CD4-positive, alpha-beta T cell treated with Interleukin-12 subunit alpha and Interleukin-12 subunit beta, for 1 hour (primary cell): ENCODE results near the gene GPR3.
"Not testable (repeated sequence)": the region's sequence is repeated elsewhere in the genome, so short reads cannot be mapped to it uniquely, and the experiment has no call there.

Experiments
- DNase-seq: peaks from one replicate; pipeline ENCODE4 v3.0.0-alpha.2; 2020

The GPR3 gene

DNA sequence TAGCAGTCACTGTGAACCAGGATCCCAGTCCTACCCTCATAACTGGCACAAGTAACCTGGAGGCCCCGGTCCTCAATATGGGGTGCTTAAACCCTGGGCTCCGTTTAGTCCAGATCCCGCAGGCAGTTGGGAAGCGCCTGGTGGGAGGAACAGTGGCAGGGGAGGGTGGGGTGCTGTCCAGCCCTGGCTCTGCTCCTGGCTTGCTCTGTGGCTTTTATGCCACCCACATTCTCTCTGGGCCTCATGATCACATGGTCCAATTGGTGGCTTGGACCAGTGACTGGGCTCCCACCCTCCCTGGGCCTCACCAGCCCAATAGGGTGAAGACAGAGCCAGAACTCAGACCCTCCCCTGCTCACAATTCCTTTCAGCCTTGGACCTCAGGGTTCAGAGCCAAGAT is 12.2 kb upstream of the GPR3 start:
- DNase-seq = no peak

DNA sequence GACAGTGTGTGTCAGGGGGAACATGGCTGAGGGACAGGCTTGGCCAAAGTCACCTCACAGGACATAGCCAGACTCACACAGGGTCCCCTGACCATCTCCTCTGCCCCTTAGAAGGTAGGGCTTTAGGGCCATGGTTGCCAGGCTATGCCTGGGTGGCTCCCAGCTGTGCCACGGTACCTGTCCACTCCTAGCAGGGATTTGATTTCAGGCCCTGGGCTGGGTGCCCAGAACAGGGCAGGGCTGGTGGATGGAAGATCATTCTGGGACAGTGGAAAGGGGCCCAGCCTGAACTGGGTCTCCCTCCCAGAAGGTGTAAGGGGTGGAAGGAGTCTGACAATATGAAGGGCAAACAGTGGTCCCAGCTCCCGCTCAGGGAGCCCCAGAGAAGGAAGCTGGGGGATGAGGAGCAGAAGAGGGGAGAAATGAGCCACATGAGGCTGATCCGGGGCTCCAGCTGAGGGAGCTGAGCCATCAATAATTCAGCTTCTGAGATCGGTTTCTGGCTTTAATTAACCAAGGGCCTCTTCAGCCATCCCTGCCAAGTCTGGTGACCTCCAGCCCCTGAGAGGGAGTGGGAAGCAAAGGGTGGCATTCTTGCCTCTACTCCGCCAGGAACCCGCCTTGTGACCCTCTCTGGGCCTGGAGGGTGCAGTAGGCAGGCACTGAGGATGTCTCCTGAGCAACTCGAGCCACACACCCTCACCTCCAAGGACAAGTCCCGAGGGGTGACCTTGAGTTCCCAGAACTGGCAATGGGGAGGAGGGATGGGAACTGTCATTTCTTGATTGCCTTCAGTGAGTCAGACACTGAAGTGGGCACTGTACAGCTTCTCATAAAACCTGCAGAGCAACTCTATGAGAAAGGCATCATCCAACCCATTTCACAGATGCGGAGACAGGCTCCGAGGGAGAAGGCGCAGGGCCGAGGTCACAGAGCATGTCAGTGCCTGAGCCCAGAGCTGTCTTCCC is 11.4 kb upstream of the GPR3 start:
- DNase-seq = no peak

DNA sequence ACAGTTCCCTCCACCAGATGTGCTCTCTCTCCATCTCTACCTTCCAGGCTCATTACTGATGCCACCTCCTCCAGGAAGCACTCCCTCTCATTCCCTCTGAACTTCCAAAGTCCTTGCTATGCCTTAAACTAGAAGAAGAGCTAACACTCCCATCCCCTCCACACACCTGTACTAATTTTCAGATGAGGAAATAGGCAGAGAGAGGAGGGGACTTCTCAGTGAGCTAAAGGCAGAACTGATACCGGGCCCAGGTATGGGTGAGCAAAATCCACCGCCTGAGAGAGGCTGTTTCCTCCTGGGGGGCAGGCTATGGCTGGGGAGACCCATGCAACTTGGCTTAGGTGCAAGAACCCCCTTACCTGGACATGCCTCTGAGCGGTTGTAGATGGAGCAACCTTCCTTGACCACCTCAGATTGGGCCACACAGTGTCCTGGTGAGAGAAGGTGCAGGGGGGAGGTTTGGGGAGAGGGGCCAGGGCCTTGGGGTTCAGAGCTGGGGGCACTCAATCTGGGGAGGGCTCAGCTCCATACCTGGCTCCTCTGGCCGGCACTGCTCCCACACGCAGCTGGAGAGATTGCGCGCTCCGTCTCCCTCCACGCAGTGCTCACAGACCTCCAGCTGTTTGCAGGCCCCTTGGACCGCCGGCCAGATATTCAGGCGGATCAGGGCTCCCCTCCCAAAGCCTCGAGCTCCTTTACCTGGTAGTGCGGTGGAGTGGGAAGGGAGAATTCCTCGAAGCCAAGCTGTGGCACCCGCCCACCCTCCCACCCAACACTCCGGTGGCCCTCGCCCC is 10.3 kb upstream of the GPR3 start:
- no peak for DNase-seq

DNA sequence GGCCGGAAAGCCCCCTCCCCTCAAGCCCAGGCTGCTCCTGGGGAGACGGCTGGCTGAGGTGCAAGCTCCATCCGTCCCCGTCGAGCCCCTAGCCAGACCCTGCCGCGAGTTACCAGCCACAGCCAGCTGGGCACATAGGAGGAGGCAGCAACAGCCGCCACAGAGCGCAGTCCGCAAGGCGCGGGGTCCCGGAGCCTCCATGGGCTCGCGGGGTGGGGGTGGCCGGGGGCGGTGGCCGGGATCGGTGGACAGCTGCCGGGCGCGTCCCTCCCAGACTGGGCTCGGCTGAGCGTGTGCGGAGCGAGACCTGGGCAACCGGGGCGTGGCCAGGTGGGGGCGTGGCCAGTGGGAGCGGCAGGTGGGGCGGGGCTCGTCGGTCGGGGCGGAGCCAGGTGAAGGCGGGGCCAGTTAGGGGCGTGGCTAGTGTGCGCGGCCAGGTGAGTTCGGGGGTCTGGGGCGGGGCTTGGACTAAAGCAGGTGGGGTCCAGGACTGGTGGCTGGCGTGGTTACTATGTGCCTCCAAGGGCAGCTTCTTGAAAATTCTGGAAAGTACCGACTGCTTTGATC is 9.3 kb upstream of the GPR3 start, which contains the start of gene CD164L2:
Gene CD164L2 (minus strand): TSS at position 295 of the 567 bp plus-strand sequence. CDS start 94 bp downstream, at position 201.
- peak; percentile 48 for DNase-seq

DNA sequence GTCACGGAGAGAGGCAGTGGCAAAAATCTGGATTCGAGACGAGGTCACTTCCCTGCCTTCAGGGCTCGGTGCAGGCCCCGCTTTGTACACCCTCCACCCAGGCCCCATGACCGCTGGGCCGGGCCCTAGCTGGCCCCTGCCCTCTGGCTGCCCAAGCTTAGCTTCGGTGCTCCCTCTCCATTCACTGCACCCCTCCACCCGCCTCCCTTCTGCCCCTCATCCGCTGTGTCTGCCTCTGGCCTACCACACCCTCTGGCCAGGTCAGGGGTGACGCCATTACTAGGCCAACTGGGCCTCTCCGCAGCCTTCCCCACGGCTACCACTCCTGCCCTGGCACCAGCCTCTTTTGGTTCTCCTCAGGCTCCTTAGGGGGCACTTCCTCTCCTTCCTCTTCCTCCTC is 8.8 kb upstream of the GPR3 start:
- no peak for DNase-seq

DNA sequence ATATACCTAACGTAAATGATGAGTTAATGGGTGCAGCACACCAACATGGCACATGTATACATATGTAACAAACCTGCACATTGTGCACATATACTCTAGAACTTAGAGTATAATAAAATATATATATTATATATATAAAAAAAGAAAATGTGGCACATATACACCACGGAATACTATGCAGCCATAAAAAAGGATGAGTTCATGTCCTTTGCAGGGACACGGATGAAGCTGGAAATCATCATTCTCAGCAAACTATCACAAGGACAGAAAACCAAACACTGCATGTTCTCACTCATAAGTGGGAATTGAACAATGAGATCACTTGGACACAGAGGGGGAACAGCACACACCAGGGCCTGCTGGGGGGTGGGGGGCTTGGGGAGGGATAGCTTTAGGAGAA is 7.6 kb upstream of the GPR3 start:
- not testable (repeated sequence) for DNase-seq

DNA sequence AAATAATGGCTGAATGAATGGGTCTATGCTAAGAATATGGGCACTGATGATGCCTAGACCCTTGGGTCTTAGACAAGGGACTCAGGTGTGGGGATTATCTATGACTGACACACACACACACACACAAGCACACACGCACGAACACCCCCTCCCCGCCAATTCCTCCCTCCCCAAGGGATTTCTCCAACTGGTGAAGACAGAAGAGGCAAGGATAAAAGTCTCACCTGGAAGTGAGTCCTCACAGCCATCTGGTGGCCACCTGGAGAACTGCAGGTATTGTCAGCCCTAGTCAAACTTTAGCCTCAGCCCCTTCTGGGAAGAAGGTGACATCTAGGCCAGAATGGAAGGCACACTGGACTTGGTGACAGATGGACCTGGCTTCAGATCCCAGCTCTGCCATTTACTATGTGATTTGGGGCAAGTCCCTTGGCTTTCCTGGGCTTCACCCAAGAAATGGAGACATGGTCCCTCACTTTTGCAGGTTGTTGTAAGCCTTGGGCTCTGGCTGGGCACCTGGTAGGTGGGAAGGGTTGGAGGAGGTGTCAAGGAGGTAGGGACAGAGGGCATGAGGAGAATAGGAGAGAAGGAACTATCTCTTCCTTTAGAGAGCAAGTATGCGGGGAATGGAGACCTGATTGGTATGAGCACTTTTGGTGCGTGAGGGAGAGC is 4.0 kb upstream of the GPR3 start:
- peak; percentile 80 for DNase-seq

DNA sequence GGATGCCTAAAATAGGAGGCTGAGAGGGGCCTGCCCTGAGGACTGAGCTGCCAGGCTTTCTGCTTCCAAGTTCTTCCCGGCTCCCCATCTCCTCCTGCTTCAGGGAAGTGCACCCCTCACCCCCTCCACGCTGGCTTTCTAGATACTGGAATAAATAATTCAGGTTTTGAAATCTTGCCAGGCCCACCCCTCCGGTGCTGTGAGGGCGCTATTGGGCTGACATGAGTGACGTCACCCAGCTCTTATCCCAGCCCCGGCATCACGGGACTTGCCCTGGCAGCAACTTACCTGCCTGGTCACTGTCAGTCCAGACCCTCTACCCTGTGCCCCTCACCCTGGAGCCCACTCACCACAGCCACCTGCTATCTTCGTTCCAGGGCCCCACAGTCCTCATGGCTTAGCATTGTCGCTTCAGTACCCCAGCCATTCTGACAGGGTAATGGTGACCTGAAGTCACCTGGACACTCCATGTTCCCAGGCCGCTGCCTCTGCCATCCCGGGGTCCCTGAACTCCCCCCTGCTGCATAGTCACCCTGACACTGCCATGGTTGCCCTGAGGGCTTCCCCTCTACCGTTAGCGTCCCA is 819 bp upstream of the GPR3 start:
- peak; percentile 48 for DNase-seq

DNA sequence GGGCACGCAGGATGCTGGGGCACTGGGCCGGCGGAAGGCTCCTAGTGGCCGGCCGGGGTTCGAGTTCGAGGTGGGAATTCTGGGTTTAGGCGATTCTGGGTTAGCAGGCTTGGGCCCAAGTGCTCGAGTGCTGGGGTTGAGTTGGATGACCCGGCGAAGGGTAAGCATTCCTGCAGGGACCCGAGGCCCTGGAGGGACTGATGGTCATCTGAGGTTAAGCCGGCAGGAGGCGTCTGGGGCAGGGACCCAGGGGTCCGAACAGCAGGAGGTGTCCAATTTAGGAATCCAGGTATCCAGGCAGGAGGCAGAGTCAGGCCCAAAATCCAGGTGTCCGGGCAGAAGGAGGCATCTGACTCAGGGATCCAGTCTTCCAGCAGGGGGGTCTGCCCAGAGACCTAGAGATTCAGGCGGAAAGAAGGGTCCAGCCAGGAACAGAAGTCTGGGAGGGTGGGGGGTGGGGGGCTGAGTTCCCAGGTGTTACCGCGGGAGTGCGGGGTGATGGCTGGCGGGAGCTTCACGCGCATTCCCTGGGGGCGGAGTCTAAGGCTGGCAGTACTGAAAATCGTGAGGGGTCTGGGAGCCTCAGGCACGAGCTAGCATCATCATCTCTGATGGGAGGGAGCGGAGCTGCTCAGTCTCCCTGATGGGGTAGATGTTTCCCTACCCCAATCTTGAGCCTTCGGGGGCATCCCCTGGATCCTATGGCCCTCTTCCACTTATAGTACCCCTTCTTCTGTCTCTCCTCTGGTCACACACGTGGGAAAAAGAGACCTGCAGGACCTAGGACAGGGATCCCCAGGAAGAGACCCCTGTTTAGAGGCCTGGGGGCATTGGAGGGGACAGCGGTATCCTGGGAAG is 585 bp downstream of the GPR3 start:
- no peak for DNase-seq

DNA sequence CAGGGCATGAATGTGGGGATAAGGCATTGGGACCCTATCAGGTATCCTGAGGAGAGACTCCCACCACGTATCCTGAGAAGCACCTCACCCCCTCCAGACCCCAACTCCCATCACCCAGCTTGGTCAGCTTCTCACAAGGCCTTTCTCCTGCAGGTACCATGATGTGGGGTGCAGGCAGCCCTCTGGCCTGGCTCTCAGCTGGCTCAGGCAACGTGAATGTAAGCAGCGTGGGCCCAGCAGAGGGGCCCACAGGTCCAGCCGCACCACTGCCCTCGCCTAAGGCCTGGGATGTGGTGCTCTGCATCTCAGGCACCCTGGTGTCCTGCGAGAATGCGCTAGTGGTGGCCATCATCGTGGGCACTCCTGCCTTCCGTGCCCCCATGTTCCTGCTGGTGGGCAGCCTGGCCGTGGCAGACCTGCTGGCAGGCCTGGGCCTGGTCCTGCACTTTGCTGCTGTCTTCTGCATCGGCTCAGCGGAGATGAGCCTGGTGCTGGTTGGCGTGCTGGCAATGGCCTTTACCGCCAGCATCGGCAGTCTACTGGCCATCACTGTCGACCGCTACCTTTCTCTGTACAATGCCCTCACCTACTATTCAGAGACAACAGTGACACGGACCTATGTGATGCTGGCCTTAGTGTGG is 1.3 kb downstream of the GPR3 start:
- no peak for DNase-seq

DNA sequence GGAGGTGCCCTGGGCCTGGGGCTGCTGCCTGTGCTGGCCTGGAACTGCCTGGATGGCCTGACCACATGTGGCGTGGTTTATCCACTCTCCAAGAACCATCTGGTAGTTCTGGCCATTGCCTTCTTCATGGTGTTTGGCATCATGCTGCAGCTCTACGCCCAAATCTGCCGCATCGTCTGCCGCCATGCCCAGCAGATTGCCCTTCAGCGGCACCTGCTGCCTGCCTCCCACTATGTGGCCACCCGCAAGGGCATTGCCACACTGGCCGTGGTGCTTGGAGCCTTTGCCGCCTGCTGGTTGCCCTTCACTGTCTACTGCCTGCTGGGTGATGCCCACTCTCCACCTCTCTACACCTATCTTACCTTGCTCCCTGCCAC is 1.8 kb downstream of the GPR3 start:
- DNase-seq = no peak

DNA sequence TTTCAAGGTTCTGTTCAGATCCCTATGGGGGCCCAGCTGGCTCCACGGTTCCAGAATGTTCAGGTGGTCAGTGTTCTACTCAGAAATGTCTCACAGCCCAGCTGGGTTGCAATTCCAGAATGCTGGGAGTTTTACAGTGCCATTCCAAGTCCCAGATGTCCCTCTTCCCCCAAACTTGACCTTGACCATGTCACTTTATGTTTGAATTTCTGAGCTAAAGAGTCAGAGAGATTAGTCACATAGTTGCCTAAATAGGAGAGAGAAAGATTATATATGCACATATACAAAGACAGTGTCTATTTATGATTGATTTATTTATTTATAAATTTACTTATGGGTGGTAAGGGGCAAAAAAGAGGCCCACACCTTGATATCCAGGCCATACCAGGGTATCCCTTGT is 2.5 kb downstream of the GPR3 start:
- DNase-seq = no peak

DNA sequence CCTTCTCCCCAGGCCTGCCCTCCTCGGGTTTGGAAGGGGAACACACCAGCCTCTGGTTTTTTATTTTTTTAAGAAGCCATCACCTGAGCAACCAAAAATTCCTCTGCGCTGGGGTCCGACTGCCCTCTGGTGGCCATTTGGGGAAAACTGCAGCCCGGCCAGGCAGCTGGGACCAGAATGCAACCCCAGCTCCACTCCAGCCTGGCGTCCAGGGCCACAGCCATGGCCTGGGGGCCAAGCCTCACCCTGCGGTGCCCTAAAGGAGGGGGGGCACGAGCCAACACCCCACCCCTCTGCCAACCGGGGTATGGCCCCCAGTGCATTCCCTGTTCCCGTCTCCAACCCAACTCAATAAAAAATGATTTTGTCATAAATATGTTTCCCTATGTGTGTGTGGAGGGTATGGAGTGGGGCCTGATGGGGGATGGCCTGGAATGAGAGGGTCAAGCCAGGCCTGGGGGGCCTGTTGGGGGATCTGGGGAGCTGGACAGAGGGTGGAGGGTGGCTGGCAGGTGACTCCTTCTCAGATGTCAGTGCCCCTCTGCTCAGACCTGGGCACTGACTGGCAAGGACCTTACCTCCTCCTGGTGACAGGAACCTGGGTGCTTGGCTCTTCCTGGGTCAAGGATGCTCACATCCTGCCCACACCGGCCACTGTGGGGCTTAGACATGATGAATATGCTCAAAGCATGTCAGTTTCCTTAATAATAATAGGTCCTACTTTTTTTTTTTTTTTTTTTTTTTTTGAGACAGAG is 3.2 kb downstream of the GPR3 start:
- peak; percentile 87 for DNase-seq

DNA sequence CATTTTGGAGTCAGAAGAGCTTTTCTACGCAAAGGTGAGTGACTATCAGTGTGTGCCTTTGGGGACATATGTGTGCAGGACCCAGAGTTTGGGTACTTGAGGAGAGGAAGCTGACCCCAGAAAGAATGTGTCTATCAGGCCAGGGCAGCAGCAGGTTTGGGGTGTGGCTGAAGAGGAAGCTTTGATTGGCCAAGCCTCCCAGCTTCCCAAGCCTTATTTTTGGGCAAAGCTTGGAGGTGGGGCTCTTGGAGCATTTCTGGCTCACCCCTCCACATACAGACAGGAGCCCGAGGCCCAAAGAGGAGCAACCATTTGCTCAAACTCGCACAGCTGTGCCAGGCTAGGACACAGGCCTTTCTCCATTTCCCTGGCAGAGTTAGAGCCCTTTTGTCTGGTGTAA is 4.7 kb downstream of the GPR3 start:
- no peak for DNase-seq

DNA sequence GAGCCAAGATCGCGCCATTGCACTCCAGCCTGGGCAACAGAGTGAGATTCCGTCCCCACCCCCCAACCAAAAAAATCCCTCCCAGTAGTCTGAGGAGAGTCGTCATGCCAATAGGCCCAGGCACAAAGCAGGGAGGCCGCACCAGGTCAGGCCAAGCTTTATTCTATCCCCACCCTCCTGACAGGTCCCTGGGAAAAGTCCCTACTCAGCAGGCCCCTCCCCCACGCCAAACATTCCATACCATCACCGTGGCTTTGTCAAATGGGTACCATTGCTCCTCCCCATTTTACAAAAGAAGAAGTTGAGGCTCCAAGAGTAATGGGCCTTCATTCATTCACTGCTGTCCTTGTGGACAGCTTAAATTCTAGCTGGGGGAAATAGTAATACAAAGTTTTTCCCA is 5.3 kb downstream of the GPR3 start:
- DNase-seq = no peak

DNA sequence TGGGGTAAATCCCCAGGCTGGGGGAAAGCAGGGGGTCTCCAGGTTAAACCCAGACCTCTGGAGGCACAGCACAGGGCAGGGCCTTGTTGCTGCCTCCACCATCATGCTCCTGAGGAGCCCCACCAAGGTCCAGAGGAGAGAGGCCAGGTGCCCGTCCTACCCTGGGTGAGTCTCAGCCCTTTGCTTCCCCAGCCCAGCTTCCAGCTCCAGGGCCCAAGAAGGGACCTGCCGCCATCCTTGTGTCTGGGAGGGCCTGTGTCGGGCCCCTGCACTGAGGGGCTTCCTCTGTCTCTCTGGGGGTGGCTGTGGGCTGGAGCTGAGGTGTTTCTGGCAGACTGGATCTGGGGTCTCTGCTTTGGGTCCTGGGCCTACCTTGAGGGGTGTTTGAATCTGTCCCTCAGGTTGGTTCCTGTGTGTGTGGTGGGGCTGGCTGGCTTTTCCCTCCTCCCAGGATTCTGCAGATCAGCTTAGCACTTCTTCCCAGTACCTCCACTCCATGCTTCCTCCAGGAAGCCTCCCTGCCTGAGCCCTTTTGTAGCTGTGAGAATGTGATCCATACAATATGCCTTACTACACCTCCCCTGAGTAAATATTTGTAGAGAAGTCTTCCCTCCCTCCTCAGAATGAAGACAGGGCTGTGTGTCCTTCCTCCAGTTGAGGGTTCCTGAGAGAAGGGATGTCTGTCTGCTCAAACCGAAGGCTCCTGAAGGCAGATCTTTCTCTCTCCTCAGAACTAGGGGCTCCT is 6.2 kb downstream of the GPR3 start:
- DNase-seq = no peak

DNA sequence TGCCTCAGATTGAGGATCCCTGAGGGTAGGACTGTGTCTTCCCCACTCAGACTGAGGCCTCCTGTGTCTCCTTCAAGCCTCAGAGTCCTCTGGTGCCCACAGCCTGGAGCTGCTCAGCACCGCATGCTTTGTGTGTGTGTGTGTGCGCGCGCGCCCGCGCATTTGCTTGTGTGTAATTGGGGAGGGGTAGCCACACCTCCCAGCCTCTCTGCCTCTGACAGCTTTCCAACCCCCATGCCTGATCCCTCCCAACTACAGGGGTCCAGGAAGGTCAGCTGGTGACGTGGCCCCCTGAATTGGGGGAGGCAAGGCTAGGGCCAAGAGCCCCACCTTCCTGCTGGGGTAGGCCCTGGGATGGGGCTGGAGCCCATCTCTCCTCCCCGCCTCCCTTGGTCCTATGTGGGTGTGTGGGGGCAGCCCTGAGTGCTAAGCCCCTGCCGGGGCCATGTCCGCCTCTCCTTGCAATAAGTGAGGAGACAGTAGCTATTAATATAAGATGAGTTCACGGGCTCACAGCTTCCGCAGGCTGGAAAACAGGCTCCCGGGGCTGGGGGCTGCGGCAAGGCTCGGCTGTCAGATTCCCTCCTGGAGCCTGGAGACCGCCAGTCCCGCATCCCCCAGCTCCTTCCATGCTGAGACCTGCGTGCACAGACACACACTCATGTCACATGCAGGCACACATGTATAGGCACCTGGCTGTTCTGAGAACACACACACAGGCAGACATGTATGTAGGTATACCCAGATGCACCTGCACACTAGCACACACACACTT is 7.0 kb downstream of the GPR3 start:
- no peak for DNase-seq

DNA sequence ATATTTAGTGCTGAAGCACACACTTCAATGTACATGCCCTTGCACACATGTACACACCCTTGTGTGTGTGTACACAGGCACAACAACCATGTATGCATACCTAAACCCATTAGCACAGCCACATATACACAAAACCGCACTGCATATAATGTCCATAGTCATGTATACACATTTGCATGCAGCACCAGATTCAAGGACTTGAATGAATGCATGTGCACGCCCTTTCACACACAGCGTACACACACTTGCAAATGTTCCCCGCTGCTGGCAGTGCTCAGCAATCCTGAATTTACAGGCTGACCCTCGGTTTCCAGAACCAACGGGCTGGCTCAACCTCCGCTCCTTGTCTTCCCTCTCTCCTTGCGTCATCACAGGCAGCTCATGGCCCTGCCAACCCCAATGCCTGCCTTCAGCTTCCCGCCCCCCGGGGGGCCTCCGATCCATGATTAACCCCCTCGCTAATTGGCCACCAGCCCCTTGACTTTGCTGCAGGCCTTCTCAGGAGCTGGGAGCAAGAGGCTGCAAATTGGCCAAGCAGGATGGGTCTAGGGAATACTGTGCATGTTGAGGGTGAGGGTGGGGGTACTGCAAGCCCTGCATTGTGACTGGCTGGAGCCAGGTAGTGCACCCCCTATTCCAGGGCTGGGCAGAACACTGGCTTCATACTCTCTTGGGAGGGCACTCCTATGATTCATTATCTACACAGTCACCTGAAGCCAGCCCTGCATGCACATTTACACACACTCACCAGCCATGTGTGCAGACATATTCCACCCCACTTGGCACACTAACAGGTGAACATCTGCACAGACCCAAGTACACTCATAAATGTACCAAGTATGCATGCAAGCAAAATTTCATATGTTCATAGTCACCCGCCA is 7.9 kb downstream of the GPR3 start:
- no peak for DNase-seq
